ENCODE data around the gene MSX2. TPM values are rescaled to one million over a fixed set of nuclear protein-coding genes. Genes with fewer than 3 reads are reported as not detected.
A peak's percentile ranks its signal among the peaks of the same experiment; 100 is the strongest.

The MSX2 gene
- total and polyA plus RNA-seq, 2 of the 8 experiments (the other 6 are each of a cell fraction or from before 2014, with no cell fraction given), result 0.24 to 0.47 TPM

GRCh38 chr5:174721530-174722432 is 2.6 kb upstream of the MSX2 start:
- H3K14ac ChIP-seq (ENCODE audit: insufficient read length), result no peak overlapping the region
- H4K20me1 ChIP-seq (replicated peaks in 1 of 2; ENCODE audit: control insufficient read depth in 1 of 2, insufficient read depth in 2 of 2, low read length in 2 of 2), result peaks cover 16 to 17% of the 10 kb centered on the region in 2 experiments
- no peaks in the 10 kb centered on the region for H3K36me3 ChIP-seq (ENCODE audit: control insufficient read depth in 2 of 4, insufficient read depth in 4 of 4, low read length in 3 of 4)
- peaks cover 27% of the 10 kb centered on the region for H3K23me2 ChIP-seq (ENCODE audit: low read depth, low read length)
- 11% methylated on average over 19 of the region's 19 CpGs; no CpG with 5 or more reads in 1 of the 2 experiments for WGBS, 2 experiments (ENCODE audit: extremely low coverage in 1 of 2, insufficient coverage in 1 of 2, insufficient read length in 1 of 2, insufficient replicate concordance in 2 of 2, low coverage in 1 of 2, low lambda C conversion rate in 2 of 2, missing lambda C conversion rate in 1 of 2)
- no peak overlapping the region for H3K23ac ChIP-seq (ENCODE audit: insufficient read length)
- peaks cover 62 to 91% (median 87%) of the 10 kb centered on the region in 4 experiments for H3K27me3 ChIP-seq (replicated peaks in 1 of 4; ENCODE audit: control insufficient read depth in 3 of 4, extremely low read depth in 1 of 4, insufficient read depth in 3 of 4, low read length in 3 of 4)
- H2BK15ac ChIP-seq (ENCODE audit: low read length), result no peak overlapping the region
- H3K4ac ChIP-seq (replicated peaks; ENCODE audit: insufficient read length, low read depth, low read length), result no peak overlapping the region
- H2AFZ ChIP-seq (ENCODE audit: low read length), result no peak overlapping the region
- peak overlapping the region; percentile 25 to 55 (median 32); a peak in 5 of 8 replicates for H3K4me3 ChIP-seq (ENCODE audit: extremely low read depth in 1 of 4, insufficient read depth in 2 of 4, low read depth in 3 of 4, low read length in 4 of 4)
- no peak overlapping the region for H4K5ac ChIP-seq (ENCODE audit: insufficient read length, low read depth, low read length)
- peaks cover 13 to 25% (median 19%) of the 10 kb centered on the region in 4 experiments for H3K4me1 ChIP-seq (replicated peaks in 1 of 4; ENCODE audit: control insufficient read depth in 3 of 4, insufficient read depth in 4 of 4, low read length in 3 of 4)
- no peak overlapping the region for H2BK20ac ChIP-seq (ENCODE audit: low read length)
- H4K91ac ChIP-seq (replicated peaks; ENCODE audit: insufficient read length, low read length), result no peak overlapping the region
- H3K27ac ChIP-seq (ENCODE audit: low read depth, low read length), result no peak overlapping the region
- DNase-seq (ENCODE audit: low read depth in 1 of 2, low spot score in 2 of 2) (no peak), FAIRE-seq (no peak)
- CTCF ChIA-PET (ENCODE audit: partially characterized antibody), result interaction anchor here (0.9 to 3.2 kb wide), 3 partner anchors 200 to 301 kb away, joined by 3 to 21 read pairs (median 4); no protein-coding TSS in a partner anchor
- no peaks in the 10 kb centered on the region for H3K79me1 ChIP-seq (ENCODE audit: low read depth, low read length)
- no peaks in the 10 kb centered on the region for H3K9me3 ChIP-seq (ENCODE audit: insufficient read depth in 2 of 2, low read depth in 1 of 2, low read length in 1 of 2)
- no peak for TF ChIP-seq SAP30 (IDR thresholded peaks at IDR 0.05; ENCODE audit: insufficient read depth, insufficient replicate concordance, low read length)
- peak; percentile 67 for TF ChIP-seq EZH2 (IDR thresholded peaks at IDR 0.05; ENCODE audit: low read depth, low read length, severe bottlenecking)
- no peak for TF ChIP-seq KDM1A (IDR thresholded peaks at IDR 0.05; ENCODE audit: borderline replicate concordance, low read length)
- TF ChIP-seq JUND (IDR thresholded peaks at IDR 0.05; ENCODE audit: low read length), result no peak
- no peak for TF ChIP-seq TAF7 (optimal IDR thresholded peaks at IDR 0.05; ENCODE audit: borderline replicate concordance, low read depth, low read length)
- peak; percentile 36; the same call in 1 of the 2 replicates for TF ChIP-seq CBX8 (IDR thresholded peaks at IDR 0.05; ENCODE audit: borderline replicate concordance, low read depth, low read length)
- peak; percentile 65; the same call in 1 of the 2 replicates for TF ChIP-seq SUZ12 (IDR thresholded peaks at IDR 0.05; ENCODE audit: low read length)
- no peak for TF ChIP-seq GABPA (IDR thresholded peaks at IDR 0.05; ENCODE audit: borderline replicate concordance, insufficient read depth, low read length)
- TF ChIP-seq RNF2 (IDR thresholded peaks at IDR 0.05; ENCODE audit: borderline replicate concordance, low read depth, low read length, missing control alignments, poor library complexity, severe bottlenecking), result peak; percentile 94
- no peak overlapping the region for H2BK5ac ChIP-seq (ENCODE audit: low read depth, low read length)
- no peak overlapping the region for H2BK120ac ChIP-seq (replicated peaks; ENCODE audit: low read depth, low read length)
- POLR2A ChIA-PET (ENCODE audit: partially characterized antibody), result no interaction called here
- no peak overlapping the region for H2AK5ac ChIP-seq (ENCODE audit: low read depth, low read length)
- H3K18ac ChIP-seq (ENCODE audit: extremely low read depth, low read length), result no peak overlapping the region; the same call in 1 of the 2 replicates
- no peak overlapping the region for H3K9ac ChIP-seq (replicated peaks in 1 of 4; ENCODE audit: extremely low read depth in 1 of 4, low read depth in 3 of 4, low read length in 3 of 4)
- H2BK12ac ChIP-seq (ENCODE audit: low read depth, low read length), result no peak overlapping the region
- no peaks in the 10 kb centered on the region for H3K79me2 ChIP-seq (ENCODE audit: control insufficient read depth in 1 of 2, insufficient read depth in 2 of 2, low read length in 2 of 2)
- no peak overlapping the region for H4K8ac ChIP-seq (ENCODE audit: extremely low read depth, insufficient read depth, low read length)
- H3K4me2 ChIP-seq (ENCODE audit: insufficient read depth in 1 of 2, low read depth in 2 of 2, low read length in 2 of 2), result peak overlapping the region; percentile 85 to 89
- H3K56ac ChIP-seq (replicated peaks; ENCODE audit: insufficient read length, low read depth, low read length), result no peak overlapping the region
